Amniotic epithelial cell (primary cell): ENCODE measurements around the gene POLD1.

ENCODE experiments used
- DNase-seq: peaks from one replicate; pipeline ENCODE4 v3.0.0-alpha.2; 2010; ENCODE audit warnings: low read depth

Gene POLD1

GRCh38 chr19:50466706-50467039, 82.5 kb downstream of the POLD1 start:
- DNase-seq = no peak

DNA sequence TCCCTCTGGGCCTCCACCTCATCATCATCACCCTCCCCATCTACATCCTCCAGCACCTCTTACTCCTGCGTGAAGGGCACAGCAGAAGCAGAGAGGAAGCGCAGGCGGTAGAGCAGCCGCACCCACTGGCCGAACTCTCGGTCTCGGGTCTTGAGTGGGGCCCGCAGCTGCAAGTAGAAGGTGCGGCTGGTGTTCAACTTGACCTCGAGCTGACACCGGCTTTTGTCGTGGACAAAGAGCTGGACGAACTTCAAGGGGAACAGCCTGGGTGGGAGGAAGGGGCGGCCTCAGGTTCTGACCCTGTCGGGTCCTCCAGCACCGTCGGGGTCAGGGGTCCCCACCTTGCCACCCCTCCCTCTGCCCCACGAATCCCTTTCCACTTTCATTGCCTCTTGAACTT, 83.4 kb downstream of the POLD1 start:
- DNase-seq = no peak
